Fibroblast of pulmonary artery (primary cell): Measurements from ENCODE around the gene NUDT3.
"Not testable (repeated sequence)": the region's sequence is repeated elsewhere in the genome, so short reads cannot be mapped to it uniquely, and the experiment has no call there.

Experiments used
- DNase-seq: peaks from one replicate; pipeline ENCODE4 v3.0.0-alpha.2; 2010; ENCODE audit warnings: low read depth
- H3K4me3 ChIP-seq: replicated peaks from 2 replicates; pipeline ENCODE4 v1.5.1; 2011; ENCODE audit warnings: low read depth, mild to moderate bottlenecking, control low read depth, low read length, moderate library complexity
- TF ChIP-seq, protein P1 (sequence below): IDR thresholded peaks from 2 replicates; pipeline ENCODE4 v1.5.1; 2011; ENCODE audit warnings: mild to moderate bottlenecking, control low read depth, low read length, inconsistent platforms; ENCODE audit errors: missing control alignments

NUDT3 gene

DNA sequence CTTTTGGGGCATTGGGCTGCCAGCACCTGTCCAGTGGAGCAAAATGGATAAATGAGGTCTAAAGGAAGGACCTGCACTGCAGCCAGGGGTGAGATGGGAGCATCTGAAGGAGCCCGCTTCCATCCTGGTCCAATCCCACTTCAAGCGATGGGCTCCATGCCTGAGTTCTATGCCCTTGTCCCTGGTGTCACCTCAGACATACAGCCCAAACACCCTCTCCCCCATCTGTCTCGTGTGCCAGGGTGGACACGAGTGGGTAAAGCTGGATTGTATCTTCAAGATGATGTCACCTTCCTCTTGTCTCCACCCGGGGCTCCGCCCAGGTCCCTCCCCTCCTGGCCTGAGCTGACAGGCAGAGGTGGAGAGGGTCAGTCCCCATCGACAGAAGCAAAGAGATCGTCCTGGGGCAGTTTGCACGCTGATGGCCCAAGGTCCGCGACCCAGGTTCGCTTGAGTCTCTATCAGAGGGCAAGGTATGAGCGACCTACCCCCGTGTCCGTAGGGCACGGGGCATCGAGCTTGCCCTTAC, 144.2 kb downstream of the NUDT3 start:
- H3K4me3 ChIP-seq: peak overlapping the region; percentile 81
- DNase-seq: no peak
- TF ChIP-seq, protein P1, sequence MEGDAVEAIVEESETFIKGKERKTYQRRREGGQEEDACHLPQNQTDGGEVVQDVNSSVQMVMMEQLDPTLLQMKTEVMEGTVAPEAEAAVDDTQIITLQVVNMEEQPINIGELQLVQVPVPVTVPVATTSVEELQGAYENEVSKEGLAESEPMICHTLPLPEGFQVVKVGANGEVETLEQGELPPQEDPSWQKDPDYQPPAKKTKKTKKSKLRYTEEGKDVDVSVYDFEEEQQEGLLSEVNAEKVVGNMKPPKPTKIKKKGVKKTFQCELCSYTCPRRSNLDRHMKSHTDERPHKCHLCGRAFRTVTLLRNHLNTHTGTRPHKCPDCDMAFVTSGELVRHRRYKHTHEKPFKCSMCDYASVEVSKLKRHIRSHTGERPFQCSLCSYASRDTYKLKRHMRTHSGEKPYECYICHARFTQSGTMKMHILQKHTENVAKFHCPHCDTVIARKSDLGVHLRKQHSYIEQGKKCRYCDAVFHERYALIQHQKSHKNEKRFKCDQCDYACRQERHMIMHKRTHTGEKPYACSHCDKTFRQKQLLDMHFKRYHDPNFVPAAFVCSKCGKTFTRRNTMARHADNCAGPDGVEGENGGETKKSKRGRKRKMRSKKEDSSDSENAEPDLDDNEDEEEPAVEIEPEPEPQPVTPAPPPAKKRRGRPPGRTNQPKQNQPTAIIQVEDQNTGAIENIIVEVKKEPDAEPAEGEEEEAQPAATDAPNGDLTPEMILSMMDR: no peak

DNA sequence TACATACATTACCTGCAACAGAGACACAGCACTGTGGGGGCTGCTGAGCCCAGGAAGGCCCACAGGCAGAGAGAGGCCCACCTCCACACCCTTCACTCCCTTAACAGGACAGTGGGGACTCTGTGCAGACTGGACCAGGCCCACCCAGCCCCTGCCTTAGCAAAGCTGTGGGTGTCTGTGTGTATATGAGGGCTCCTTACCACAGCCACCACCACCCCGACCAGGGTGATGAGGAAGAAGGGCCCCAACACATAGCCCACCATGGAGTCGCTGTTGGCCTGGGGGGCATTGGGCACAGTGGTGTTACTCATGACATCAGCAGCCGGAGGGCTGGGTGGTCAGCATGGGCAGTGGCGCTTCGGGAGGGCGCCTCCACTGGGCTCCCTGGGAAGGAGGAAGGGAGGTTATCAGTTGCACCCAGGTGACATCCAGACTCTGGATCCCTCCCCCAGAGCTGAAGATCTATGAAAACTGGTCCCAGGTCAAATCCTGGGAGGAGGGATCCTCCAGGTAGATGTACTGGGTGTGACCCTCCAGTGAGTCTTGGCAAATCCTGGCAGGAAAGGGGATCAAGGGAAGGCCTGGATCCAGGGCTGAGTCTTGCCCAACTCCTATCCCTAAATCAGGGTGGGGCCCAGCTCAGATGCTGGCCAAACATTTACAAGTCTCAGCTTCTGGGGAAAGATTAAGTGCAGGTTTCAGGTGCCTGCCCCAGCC, 144.8 kb downstream of the NUDT3 start:
- TF ChIP-seq, protein P1: no peak
- no peak for DNase-seq
- H3K4me3 ChIP-seq: peak overlapping the region; percentile 81

DNA sequence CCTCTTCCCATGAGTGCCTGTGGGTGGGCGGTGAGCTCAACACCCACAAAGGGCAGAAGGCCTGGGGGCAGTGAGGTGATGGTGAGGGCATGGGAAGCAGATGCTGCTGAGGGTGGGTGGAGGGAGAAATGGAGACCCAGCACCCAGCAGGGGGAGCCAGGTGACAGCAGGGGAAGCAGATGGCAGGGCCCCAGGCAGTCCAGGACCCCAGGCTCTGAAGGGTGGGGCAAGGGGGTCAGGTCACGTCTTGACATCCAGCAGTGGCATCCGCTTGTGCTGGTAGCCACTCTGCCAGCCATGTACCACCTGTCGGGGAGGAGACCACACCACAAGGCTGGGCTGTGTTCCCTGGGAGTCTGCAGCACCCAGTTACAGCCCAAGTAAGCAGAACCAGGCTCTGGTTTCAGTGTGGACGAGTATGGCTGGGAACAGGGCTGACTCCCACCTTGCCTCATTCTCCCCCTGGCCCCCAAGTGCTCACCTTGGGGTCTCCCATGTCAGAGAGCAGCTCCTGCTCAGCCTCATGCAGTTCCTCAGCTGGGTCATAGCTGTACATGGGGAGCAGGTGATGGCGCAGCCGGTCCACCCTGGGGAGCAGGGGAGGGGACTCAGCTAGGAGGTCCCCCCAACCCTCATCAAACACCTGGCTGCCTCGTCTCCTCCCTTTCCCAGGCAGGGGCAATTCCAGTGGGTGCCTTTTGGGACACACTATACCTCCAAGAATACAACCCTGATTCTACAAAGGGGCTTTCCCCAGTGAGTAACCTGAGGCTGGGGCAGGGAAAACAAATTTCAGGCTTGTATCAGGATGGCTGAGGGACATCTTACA, 145.7 kb downstream of the NUDT3 start:
- TF ChIP-seq, protein P1: peak; percentile 53
- no peak overlapping the region for H3K4me3 ChIP-seq
- DNase-seq: no peak

DNA sequence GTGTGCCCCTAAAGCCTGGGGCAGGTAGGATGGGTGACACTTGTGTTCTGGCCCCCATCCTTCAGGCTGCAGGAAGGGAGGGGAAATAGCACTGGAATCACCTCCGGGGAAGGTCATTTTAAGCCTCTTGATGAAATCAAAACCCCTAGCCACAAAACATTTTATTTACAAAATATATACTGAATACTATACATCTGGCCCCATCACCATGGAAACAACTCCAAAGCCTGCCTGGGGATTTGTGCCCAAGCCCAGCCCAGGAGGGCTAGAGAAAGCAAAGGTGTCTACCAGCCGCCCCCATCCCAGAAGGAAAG, 146.3 kb downstream of the NUDT3 start:
- DNase-seq: no peak
- H3K4me3 ChIP-seq: no peak overlapping the region
- TF ChIP-seq, protein P1: no peak

DNA sequence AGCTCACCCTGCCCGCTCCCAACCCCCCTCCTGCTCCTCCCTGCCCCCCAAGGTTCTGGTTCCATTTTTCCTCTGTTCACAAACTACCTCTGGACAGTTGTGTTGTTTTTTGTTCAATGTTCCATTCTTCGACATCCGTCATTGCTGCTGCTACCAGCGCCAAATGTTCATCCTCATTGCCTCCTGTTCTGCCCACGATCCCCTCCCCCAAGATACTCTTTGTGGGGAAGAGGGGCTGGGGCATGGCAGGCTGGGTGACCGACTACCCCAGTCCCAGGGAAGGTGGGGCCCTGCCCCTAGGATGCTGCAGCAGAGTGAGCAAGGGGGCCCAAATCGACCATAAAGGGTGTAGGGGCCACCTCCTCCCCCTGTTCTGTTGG, 146.7 kb downstream of the NUDT3 start:
- not testable (repeated sequence) for H3K4me3 ChIP-seq

DNA sequence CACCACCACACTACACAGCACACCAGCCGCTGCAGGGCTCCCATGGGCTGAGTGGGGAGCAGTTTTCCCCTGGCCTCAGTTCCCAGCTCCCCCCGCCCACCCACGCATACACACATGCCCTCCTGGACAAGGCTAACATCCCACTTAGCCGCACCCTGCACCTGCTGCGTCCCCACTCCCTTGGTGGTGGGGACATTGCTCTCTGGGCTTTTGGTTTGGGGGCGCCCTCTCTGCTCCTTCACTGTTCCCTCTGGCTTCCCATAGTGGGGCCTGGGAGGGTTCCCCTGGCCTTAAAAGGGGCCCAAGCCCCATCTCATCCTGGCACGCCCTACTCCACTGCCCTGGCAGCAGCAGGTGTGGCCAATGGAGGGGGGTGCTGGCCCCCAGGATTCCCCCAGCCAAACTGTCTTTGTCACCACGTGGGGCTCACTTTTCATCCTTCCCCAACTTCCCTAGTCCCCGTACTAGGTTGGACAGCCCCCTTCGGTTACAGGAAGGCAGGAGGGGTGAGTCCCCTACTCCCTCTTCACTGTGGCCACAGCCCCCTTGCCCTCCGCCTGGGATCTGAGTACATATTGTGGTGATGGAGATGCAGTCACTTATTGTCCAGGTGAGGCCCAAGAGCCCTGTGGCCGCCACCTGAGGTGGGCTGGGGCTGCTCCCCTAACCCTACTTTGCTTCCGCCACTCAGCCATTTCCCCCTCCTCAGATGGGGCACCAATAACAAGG, 147.3 kb downstream of the NUDT3 start:
- DNase-seq, H3K4me3 ChIP-seq: not testable (repeated sequence)

More for the DNA sequence above, 146.7 kb downstream of the NUDT3 start:
- DNase-seq: not testable (repeated sequence)

DNA sequence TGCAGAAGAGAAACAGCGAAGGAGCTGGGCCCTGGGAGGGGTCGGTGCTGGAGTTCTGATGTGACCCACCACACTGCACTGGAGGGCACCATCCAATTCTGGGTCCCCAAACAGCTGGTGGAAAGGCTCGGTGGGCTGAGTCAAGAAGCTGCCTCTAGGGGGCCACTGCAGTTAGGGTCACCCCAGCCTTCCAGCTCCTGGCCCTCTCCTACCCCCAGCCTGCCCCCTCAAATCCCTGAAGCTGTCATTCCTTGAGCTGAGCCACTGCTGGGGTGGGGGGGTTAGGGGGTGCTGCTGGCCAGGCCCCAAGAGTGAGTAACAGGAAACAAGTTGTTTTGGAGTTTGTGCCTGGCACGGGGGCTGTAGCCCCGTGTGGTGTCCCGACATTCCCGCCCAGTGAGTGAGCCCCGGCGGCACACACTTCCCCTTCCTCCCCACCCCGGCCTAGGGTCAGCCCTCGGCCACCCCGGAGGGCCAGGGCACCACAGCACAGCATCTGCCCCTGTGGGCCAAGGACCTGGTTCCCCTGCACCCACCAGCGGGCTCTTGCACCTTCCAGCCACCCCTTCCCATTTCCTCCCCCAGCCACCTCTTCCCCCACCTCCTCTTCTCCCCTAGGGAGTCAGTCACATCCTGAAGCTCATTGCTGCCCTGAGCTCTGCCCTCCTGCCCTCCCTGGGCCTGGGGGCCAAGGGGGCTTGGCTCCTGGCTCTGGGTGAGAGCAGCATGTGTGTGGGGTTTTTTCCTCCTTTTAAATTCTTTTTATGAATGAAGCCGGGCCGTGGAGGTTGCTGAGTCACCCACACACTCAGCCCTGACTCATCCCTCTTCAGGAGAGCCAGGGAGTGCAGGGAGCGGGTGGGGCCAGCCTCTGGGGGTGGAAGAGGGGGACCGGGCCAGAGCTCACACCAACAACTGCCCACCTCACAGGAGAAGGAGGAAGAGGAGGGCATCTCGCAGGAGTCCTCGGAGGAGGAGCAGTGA, 148.3 kb downstream of the NUDT3 start:
- peak; percentile 88 for DNase-seq
- H3K4me3 ChIP-seq: peak overlapping the region; percentile 7
- TF ChIP-seq, protein P1: peak; percentile 45
